ENCODE measurements around the gene PPP1R13B.

PPP1R13B gene

GRCh38 chr14:103773521-103773920 is 73.9 kb downstream of the PPP1R13B start:
- DNase-seq, result no peak

GRCh38 chr14:103772078-103772712 is 75.2 kb downstream of the PPP1R13B start:
- no peak for DNase-seq

- DNase-seq, result no peak
Observed at GRCh38 chr14:103770902-103771301, 76.5 kb downstream of the PPP1R13B start.

GRCh38 chr14:103770500-103770899 is 76.9 kb downstream of the PPP1R13B start:
- no peak for DNase-seq

GRCh38 chr14:103767336-103767894 is 80.0 kb downstream of the PPP1R13B start:
- DNase-seq, result no peak

GRCh38 chr14:103765526-103765925 is 81.8 kb downstream of the PPP1R13B start:
- DNase-seq, result no peak

GRCh38 chr14:103763730-103764488 is 83.5 kb downstream of the PPP1R13B start:
- no peak for DNase-seq

- DNase-seq, result no peak
Observed at GRCh38 chr14:103762541-103762940, 84.8 kb downstream of the PPP1R13B start.

GRCh38 chr14:103762036-103762435 is 85.3 kb downstream of the PPP1R13B start:
- DNase-seq, result no peak

GRCh38 chr14:103758059-103758776 is 89.2 kb downstream of the PPP1R13B start:
- DNase-seq, result no peak

- no peak for DNase-seq
Observed at GRCh38 chr14:103755060-103755459, 92.3 kb downstream of the PPP1R13B start.

GRCh38 chr14:103753774-103754173 is 93.6 kb downstream of the PPP1R13B start:
- no peak for DNase-seq

- no peak for DNase-seq
Observed at GRCh38 chr14:103749860-103750259, 97.5 kb downstream of the PPP1R13B start.

GRCh38 chr14:103749452-103749851 is 97.9 kb downstream of the PPP1R13B start:
- DNase-seq, result no peak

GRCh38 chr14:103748534-103748857 is 98.9 kb downstream of the PPP1R13B start:
- DNase-seq, result peak in 5 of 6 experiments; percentile 26 to 57 (median 52)

- DNase-seq, result no peak
Observed at GRCh38 chr14:103746701-103747100, 100.7 kb downstream of the PPP1R13B start.

GRCh38 chr14:103745424-103745823 is 102.0 kb downstream of the PPP1R13B start:
- no peak for DNase-seq

- DNase-seq, result no peak
Observed at GRCh38 chr14:103744621-103745395, 102.6 kb downstream of the PPP1R13B start.

GRCh38 chr14:103743691-103744090 is 103.7 kb downstream of the PPP1R13B start:
- no peak for DNase-seq

GRCh38 chr14:103742499-103743255 is 104.7 kb downstream of the PPP1R13B start:
- no peak for DNase-seq

- no peak for DNase-seq
Observed at GRCh38 chr14:103741876-103742275, 105.5 kb downstream of the PPP1R13B start.

Data from stimulated activated naive CD4-positive, alpha-beta T cell (primary cell).